ENCODE results near the gene ARID4B. TPM values are rescaled to one million over a fixed set of nuclear protein-coding genes. Genes with fewer than 3 reads are reported as not detected.
"Not testable (repeated sequence)": the region's sequence is repeated elsewhere in the genome, so short reads cannot be mapped to it uniquely, and the experiment has no call there.

ARID4B gene
- total RNA-seq, 1 donor from 2014 or later, result 54.7 TPM

GRCh38 chr1:235159930-235160329 is 168.0 kb downstream of the ARID4B start:
- not testable (repeated sequence) for DNase-seq

- DNase-seq, result not testable (repeated sequence)
Observed at GRCh38 chr1:235159284-235159683, 168.7 kb downstream of the ARID4B start.

- no peak for DNase-seq
Observed at GRCh38 chr1:235158680-235159079, 169.3 kb downstream of the ARID4B start.

GRCh38 chr1:235157150-235157549 is 170.8 kb downstream of the ARID4B start:
- DNase-seq, result no peak

- no peak for DNase-seq
Observed at GRCh38 chr1:235156740-235157139, 171.2 kb downstream of the ARID4B start.

GRCh38 chr1:235156265-235156664 is 171.7 kb downstream of the ARID4B start:
- DNase-seq, result no peak

- no peak for DNase-seq
Observed at GRCh38 chr1:235152235-235152634, 175.7 kb downstream of the ARID4B start.

GRCh38 chr1:235151033-235151432 is 176.9 kb downstream of the ARID4B start:
- no peak for DNase-seq

GRCh38 chr1:235149824-235150223 is 178.2 kb downstream of the ARID4B start:
- DNase-seq, result no peak

GRCh38 chr1:235147269-235147668 is 180.7 kb downstream of the ARID4B start:
- DNase-seq, result no peak

- no peak for DNase-seq
Observed at GRCh38 chr1:235145639-235146038, 182.3 kb downstream of the ARID4B start.

GRCh38 chr1:235142991-235143390 is 185.0 kb downstream of the ARID4B start:
- no peak for DNase-seq

GRCh38 chr1:235139315-235139714 is 188.7 kb downstream of the ARID4B start:
- DNase-seq, result no peak

GRCh38 chr1:235138821-235139220 is 189.2 kb downstream of the ARID4B start:
- no peak for DNase-seq

- DNase-seq, result no peak
Observed at GRCh38 chr1:235136111-235136510, 191.9 kb downstream of the ARID4B start.

GRCh38 chr1:235134171-235134570 is 193.8 kb downstream of the ARID4B start:
- no peak for DNase-seq

GRCh38 chr1:235133086-235133485 is 194.9 kb downstream of the ARID4B start:
- DNase-seq, result no peak

GRCh38 chr1:235131961-235132360 is 196.0 kb downstream of the ARID4B start:
- DNase-seq, result no peak

GRCh38 chr1:235130766-235131270 is 197.2 kb downstream of the ARID4B start:
- DNase-seq, result no peak

- DNase-seq, result no peak
Observed at GRCh38 chr1:235129774-235130570, 198.0 kb downstream of the ARID4B start.

GRCh38 chr1:235128456-235129328 is 199.3 kb downstream of the ARID4B start, which contains the start of gene TOMM20:
TSS of gene TOMM20 (minus strand) at chr1:235128837. CDS start at chr1:235128715, 122 bp downstream.
- DNase-seq, result peak; percentile 99

- no peak for DNase-seq
Observed at GRCh38 chr1:235127732-235128455, 200.1 kb downstream of the ARID4B start.
